Loucy (cell line): Measurements from ENCODE around the gene SMURF1.

Experiments used
- EZH2phosphoT487 ChIP-seq: fragments of 200-600 bp; IDR thresholded peaks from 2 replicates; pipeline ENCODE4 v1.6.1; 2018; ENCODE audit warnings: antibody characterized with exemption, mild to moderate bottlenecking, moderate library complexity, borderline replicate concordance
- TF ChIP-seq, protein P1 (sequence below): fragments of 200-600 bp; sonication (generic); conservative IDR thresholded peaks from 2 replicates; pipeline ENCODE4 v1.5.1; 2014; ENCODE audit warnings: mild to moderate bottlenecking, antibody characterized with exemption, low read length

DNA sequence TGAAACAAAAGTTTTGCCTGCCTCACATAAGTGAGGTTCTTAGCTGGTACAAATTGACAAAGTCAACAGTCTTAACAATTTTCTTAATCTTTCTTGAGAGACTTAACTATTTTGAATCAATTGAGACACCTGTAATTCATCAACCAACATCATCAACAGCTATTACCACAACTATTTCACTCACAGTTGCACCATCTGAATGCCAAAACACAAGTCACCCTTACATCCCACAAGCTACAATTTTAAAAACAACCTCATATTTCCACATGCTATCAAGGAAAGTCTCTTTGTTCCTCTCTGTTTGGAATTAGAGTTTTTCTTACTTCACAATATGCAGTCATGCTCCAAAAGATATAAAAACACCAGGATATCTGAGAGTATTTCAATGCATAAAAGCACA lies 4.9 kb downstream of the SMURF1 start:
- TF ChIP-seq, protein P1, sequence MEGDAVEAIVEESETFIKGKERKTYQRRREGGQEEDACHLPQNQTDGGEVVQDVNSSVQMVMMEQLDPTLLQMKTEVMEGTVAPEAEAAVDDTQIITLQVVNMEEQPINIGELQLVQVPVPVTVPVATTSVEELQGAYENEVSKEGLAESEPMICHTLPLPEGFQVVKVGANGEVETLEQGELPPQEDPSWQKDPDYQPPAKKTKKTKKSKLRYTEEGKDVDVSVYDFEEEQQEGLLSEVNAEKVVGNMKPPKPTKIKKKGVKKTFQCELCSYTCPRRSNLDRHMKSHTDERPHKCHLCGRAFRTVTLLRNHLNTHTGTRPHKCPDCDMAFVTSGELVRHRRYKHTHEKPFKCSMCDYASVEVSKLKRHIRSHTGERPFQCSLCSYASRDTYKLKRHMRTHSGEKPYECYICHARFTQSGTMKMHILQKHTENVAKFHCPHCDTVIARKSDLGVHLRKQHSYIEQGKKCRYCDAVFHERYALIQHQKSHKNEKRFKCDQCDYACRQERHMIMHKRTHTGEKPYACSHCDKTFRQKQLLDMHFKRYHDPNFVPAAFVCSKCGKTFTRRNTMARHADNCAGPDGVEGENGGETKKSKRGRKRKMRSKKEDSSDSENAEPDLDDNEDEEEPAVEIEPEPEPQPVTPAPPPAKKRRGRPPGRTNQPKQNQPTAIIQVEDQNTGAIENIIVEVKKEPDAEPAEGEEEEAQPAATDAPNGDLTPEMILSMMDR = no peak
- no peak for TF ChIP-seq EZH2phosphoT487
